B cell (primary cell): Measurements from ENCODE around the gene ZNF385D. TPM values are rescaled to one million over a fixed set of nuclear protein-coding genes. Genes with fewer than 3 reads are reported as not detected.

Experiments used
- ATAC-seq: fragments of 200-7000 bp; cut with Tn5 transposase; one replicate; pipeline ENCODE4 v1.10.0; 2021; ENCODE audit warnings: low read depth, mild to moderate bottlenecking, moderate number of reproducible peaks, moderate library complexity
- CTCF ChIA-PET: fragments of 350-600 bp; sonication (Branson Sonifier 250); formaldehyde crosslinking; loops from one replicate; lab custom pipeline; 2021; ENCODE audit warnings: antibody characterized with exemption, inconsistent platforms; lab: Charles Lee
- POLR2A ChIA-PET: fragments of 350-600 bp; sonication (Branson Sonifier 250); formaldehyde crosslinking; loops from one replicate; lab custom pipeline; 2021; ENCODE audit warnings: antibody characterized with exemption; lab: Charles Lee
- DNase-seq: peaks from one replicate; pipeline ENCODE4 v3.0.0; 2013
- H2AFZ ChIP-seq: 2 replicates; pipeline ENCODE4 v1.6.1; 2012; ENCODE audit warnings: mild to moderate bottlenecking, low read depth, low read length; ENCODE audit not compliant: insufficient read depth, poor library complexity, severe bottlenecking
- H3K27ac ChIP-seq, 2 donors: 1 replicate in 1 of 2; 2 replicates in 1 of 2; pipeline ENCODE4 v1.5.1; 2012 to 2013; ENCODE audit warnings: low read length in 2 of 2, mild to moderate bottlenecking in 2 of 2, moderate library complexity in 1 of 2
- H3K27me3 ChIP-seq, 4 experiments: fragments of 200-600 bp in 1 of 4; sonication (generic) in 1 of 4; replicated peaks in 1 of 4; 1 replicate in 2 of 4; 2 replicates in 2 of 4; pipeline versions ENCODE4 v1.6.1 to v1.7.0; 2013 to 2016; ENCODE audit warnings: low read length in 3 of 4, mild to moderate bottlenecking in 2 of 4, mixed read lengths in 1 of 4, moderate library complexity in 1 of 4; ENCODE audit not compliant: insufficient read depth in 4 of 4, control insufficient read depth in 3 of 4; ENCODE audit errors: control extremely low read depth in 1 of 4
- H3K36me3 ChIP-seq, 2 experiments: replicated peaks in 1 of 2; 1 replicate in 1 of 2; 2 replicates in 1 of 2; pipeline versions ENCODE4 v1.6.1 to v1.7.1; 2013; ENCODE audit warnings: low read length in 1 of 2; ENCODE audit not compliant: insufficient read depth in 2 of 2, control insufficient read depth in 1 of 2; ENCODE audit errors: control extremely low read depth in 1 of 2, extremely low read depth in 1 of 2
- H3K4me1 ChIP-seq, 2 donors: fragments of 200-600 bp in 1 of 2; sonication (generic) in 1 of 2; 1 replicate in 1 of 2; 2 replicates in 1 of 2; pipeline versions ENCODE4 v1.5.1 to v1.6.1; 2013 to 2017; ENCODE audit warnings: low read length in 2 of 2; ENCODE audit not compliant: control insufficient read depth in 2 of 2, insufficient read depth in 2 of 2
- H3K4me2 ChIP-seq: replicated peaks from 2 replicates; pipeline ENCODE3; 2012; ENCODE audit warnings: mild to moderate bottlenecking, low read depth, low read length; ENCODE audit not compliant: poor library complexity, severe bottlenecking
- H3K4me3 ChIP-seq, 5 experiments: fragments of 200-600 bp in 1 of 5; sonication (generic) in 1 of 5; 1 replicate in 3 of 5; 2 replicates in 2 of 5; pipeline versions ENCODE4 v1.5.1 to v1.7.0; 2011 to 2016; ENCODE audit warnings: low read length in 4 of 5, mild to moderate bottlenecking in 4 of 5, low read depth in 2 of 5, control low read depth in 1 of 5, moderate library complexity in 1 of 5; ENCODE audit not compliant: insufficient read depth in 1 of 5; ENCODE audit errors: control extremely low read depth in 1 of 5, extremely low read depth in 1 of 5
- H3K79me2 ChIP-seq: fragments of 200-600 bp; sonication (generic); one replicate; pipeline ENCODE4 v1.6.0; 2016; ENCODE audit warnings: low read length; ENCODE audit not compliant: control insufficient read depth, insufficient read depth
- H3K9ac ChIP-seq: fragments of 200-600 bp; sonication (generic); 2 replicates; pipeline ENCODE4 v1.6.1; 2017; ENCODE audit warnings: mild to moderate bottlenecking, low read length, moderate library complexity
- H3K9me3 ChIP-seq, 3 donors: one replicate each; pipeline versions ENCODE4 v1.6.1 to v1.7.1; 2013; ENCODE audit warnings: low read length in 2 of 3; ENCODE audit not compliant: control insufficient read depth in 2 of 3, insufficient read depth in 1 of 3; ENCODE audit errors: control extremely low read depth in 1 of 3
- H4K20me1 ChIP-seq: 2 replicates; pipeline ENCODE4 v1.6.0; 2012; ENCODE audit warnings: mild to moderate bottlenecking, low read length; ENCODE audit not compliant: insufficient read depth, control insufficient read depth, poor library complexity, severe bottlenecking
- H3K27ac Mint-ChIP-seq: one replicate; pipeline ENCODE4 v1.8.0; 2021; ENCODE audit warnings: mixed read lengths
- H3K27me3 Mint-ChIP-seq: one replicate; pipeline ENCODE4 v1.8.0; 2021; ENCODE audit warnings: mixed read lengths
- H3K4me1 Mint-ChIP-seq: one replicate; pipeline ENCODE4 v1.8.0; 2021; ENCODE audit warnings: mixed read lengths
- H3K4me3 Mint-ChIP-seq: one replicate; pipeline ENCODE4 v1.8.0; 2021; ENCODE audit warnings: mixed read lengths
- H3K9me3 Mint-ChIP-seq: one replicate; pipeline ENCODE4 v1.8.0; 2022; ENCODE audit warnings: mixed read lengths; ENCODE audit not compliant: insufficient read depth
- EZH2 ChIP-seq: IDR thresholded peaks from 2 replicates; pipeline ENCODE4 v1.6.1; 2012; ENCODE audit warnings: borderline replicate concordance, low read depth, mild to moderate bottlenecking, moderate library complexity, low read length; ENCODE audit not compliant: insufficient read depth, poor library complexity, severe bottlenecking
- WGBS: methylation state at CpG from one replicate; pipeline ENCODE4 v1.1.5; 2013; ENCODE audit warnings: missing lambda C conversion rate; ENCODE audit not compliant: insufficient coverage; 5-methylcytosine and 5-hydroxymethylcytosine counted together
- intact Hi-C: fragments of 100-400 bp; cut with micrococcal nuclease; formaldehyde crosslinking; loops from one replicate; pipeline ENCODE4 v1.10.0; 2022
- polyA plus RNA-seq: library from polyadenylated mRNA; depleted of rRNA; stranded (reverse); fragments of >200 nt; gene quantifications from 2 replicates; pipeline ENCODE4 v1.2.3, GENCODE V29; 2012
- total RNA-seq, 2 donors: library from RNA; stranded (reverse); fragments of 120-200 nt in 1 of 2; gene quantifications; 1 replicate in 1 of 2; 2 replicates in 1 of 2; pipeline versions ENCODE4 v1.2.3 to v1.2.4, GENCODE V29; 2013 to 2022
- TF ChIP-seq, protein P1 (sequence below): fragments of 200-600 bp; IDR thresholded peaks from one replicate; pipeline ENCODE4 v1.8.0; 2022; ENCODE audit warnings: antibody characterized with exemption, mild to moderate bottlenecking

ZNF385D gene
- total and polyA plus RNA-seq, 2 donors (not counting 1 experiment from before 2014, with no cell fraction given) = not detected

- ATAC-seq (no peak), DNase-seq (no peak)
- no peaks in the 10 kb centered on the region for H3K79me2 ChIP-seq
- no peak overlapping the region for H3K27ac Mint-ChIP-seq
- no peak overlapping the region for H3K27ac ChIP-seq
- H3K27me3 ChIP-seq = no peaks in the 10 kb centered on the region
- ChIA-PET CTCF (no interaction called here), POLR2A (no interaction called here)
- H3K9me3 ChIP-seq = no peaks in the 10 kb centered on the region
- H3K27me3 Mint-ChIP-seq = no peaks in the 10 kb centered on the region
- no peaks in the 10 kb centered on the region for H3K36me3 ChIP-seq
- 100% methylated on average over 1 of the region's 2 CpGs for WGBS
- no peaks in the 10 kb centered on the region for H4K20me1 ChIP-seq
- H2AFZ ChIP-seq = no peak overlapping the region
- no peak for TF ChIP-seq EZH2
- TF ChIP-seq, protein P1, sequence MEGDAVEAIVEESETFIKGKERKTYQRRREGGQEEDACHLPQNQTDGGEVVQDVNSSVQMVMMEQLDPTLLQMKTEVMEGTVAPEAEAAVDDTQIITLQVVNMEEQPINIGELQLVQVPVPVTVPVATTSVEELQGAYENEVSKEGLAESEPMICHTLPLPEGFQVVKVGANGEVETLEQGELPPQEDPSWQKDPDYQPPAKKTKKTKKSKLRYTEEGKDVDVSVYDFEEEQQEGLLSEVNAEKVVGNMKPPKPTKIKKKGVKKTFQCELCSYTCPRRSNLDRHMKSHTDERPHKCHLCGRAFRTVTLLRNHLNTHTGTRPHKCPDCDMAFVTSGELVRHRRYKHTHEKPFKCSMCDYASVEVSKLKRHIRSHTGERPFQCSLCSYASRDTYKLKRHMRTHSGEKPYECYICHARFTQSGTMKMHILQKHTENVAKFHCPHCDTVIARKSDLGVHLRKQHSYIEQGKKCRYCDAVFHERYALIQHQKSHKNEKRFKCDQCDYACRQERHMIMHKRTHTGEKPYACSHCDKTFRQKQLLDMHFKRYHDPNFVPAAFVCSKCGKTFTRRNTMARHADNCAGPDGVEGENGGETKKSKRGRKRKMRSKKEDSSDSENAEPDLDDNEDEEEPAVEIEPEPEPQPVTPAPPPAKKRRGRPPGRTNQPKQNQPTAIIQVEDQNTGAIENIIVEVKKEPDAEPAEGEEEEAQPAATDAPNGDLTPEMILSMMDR = no peak
- no peak overlapping the region for H3K4me3 Mint-ChIP-seq
- H3K4me1 Mint-ChIP-seq = no peaks in the 10 kb centered on the region
- H3K4me3 ChIP-seq = no peak overlapping the region
- H3K4me2 ChIP-seq = no peak overlapping the region
- peaks cover 3% of the 10 kb centered on the region for H3K9me3 Mint-ChIP-seq
- H3K4me1 ChIP-seq = no peaks in the 10 kb centered on the region
- intact Hi-C loops = no loop called here
- no peak overlapping the region for H3K9ac ChIP-seq
Measured at GRCh38 chr3:21777821-21778220, 26.8 kb upstream of the ZNF385D start.

- Mint-ChIP-seq H3K27ac (no peak overlapping the region), H3K27me3 (no peaks in the 10 kb centered on the region), H3K9me3 (no peaks in the 10 kb centered on the region), H3K4me1 (no peaks in the 10 kb centered on the region), H3K4me3 (no peak overlapping the region)
- TF ChIP-seq, protein P1 = no peak
- TF ChIP-seq EZH2 = no peak
- ChIA-PET POLR2A (no interaction called here), CTCF (no interaction called here)
- no peak overlapping the region for H3K4me2 ChIP-seq
- DNase-seq (no peak), ATAC-seq (no peak)
- no peaks in the 10 kb centered on the region for H3K79me2 ChIP-seq
- H3K4me1 ChIP-seq = no peaks in the 10 kb centered on the region
- no peaks in the 10 kb centered on the region for H4K20me1 ChIP-seq
- no peak overlapping the region for H2AFZ ChIP-seq
- peaks cover 0 to 4% (median 1%) of the 10 kb centered on the region in 3 donors for H3K9me3 ChIP-seq
- 83% methylated on average over 1 of the region's 2 CpGs for WGBS
- intact Hi-C loops = no loop called here
- no peak overlapping the region for H3K4me3 ChIP-seq
- no peaks in the 10 kb centered on the region for H3K36me3 ChIP-seq
- H3K27me3 ChIP-seq = no peaks in the 10 kb centered on the region
- no peak overlapping the region for H3K27ac ChIP-seq
- H3K9ac ChIP-seq = no peak overlapping the region
Measured at GRCh38 chr3:21766002-21766401, 15.0 kb upstream of the ZNF385D start.
